Retinal pigment epithelial cell (primary cell): Measurements from ENCODE around the gene HS3ST5.
A peak's percentile ranks its signal among the peaks of the same experiment; 100 is the strongest.

ENCODE experiments used
- DNase-seq: peaks from one replicate; pipeline ENCODE4 v3.0.0-alpha.2; 2010; ENCODE audit warnings: low read depth
- H3K4me3 ChIP-seq: 2 replicates; pipeline ENCODE4 v1.5.1; 2011; ENCODE audit warnings: mild to moderate bottlenecking, low read length, control low read depth, moderate library complexity
- CTCF ChIP-seq: conservative IDR thresholded peaks from 2 replicates; pipeline ENCODE4 v1.5.1; 2011; ENCODE audit warnings: low read depth, low read length, control low read depth, inconsistent platforms

HS3ST5 gene, protein sequence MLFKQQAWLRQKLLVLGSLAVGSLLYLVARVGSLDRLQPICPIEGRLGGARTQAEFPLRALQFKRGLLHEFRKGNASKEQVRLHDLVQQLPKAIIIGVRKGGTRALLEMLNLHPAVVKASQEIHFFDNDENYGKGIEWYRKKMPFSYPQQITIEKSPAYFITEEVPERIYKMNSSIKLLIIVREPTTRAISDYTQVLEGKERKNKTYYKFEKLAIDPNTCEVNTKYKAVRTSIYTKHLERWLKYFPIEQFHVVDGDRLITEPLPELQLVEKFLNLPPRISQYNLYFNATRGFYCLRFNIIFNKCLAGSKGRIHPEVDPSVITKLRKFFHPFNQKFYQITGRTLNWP

GRCh38 chr6:114342826-114343781 is at the start of gene HS3ST5:
Gene HS3ST5, minus strand, starts transcription at chr6:114343023. Its CDS starts 280,178 bp downstream, at chr6:114062845.
- H3K4me3 ChIP-seq, result peak within 1 kb of the TSS; percentile 69
- TF ChIP-seq CTCF, result peak; percentile 60
- peak; percentile 4 for DNase-seq

GRCh38 chr6:114390176-114390575 is 47.4 kb upstream of the HS3ST5 start:
- no peak for DNase-seq
- no peak overlapping the region for H3K4me3 ChIP-seq
- no peak for TF ChIP-seq CTCF

GRCh38 chr6:114389111-114389510 is 46.3 kb upstream of the HS3ST5 start:
- no peak overlapping the region for H3K4me3 ChIP-seq
- TF ChIP-seq CTCF, result no peak
- DNase-seq, result no peak

- no peak for DNase-seq
- TF ChIP-seq CTCF, result no peak
- H3K4me3 ChIP-seq, result no peak overlapping the region
These were observed 39.6 kb upstream of the HS3ST5 start for GRCh38 chr6:114382406-114382805.

DNA sequence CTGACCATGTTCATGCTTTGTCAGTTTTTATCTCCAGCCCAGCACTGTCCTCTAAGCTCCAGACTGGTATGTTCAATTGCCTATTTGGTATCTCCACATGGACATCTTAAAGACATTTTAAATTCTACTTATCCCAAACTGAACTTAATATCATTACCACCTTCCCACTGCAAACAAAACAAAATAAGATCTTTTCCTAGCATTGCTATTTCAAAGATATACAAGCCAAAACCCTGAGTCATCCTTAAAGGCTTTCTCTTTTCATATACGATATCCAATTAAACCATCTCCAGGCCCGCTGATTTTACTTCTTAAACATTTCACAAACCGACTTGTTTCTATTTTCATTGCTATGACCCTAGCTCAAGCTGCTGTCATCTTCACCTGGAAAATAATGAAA is 35.1 kb upstream of the HS3ST5 start:
- DNase-seq, result no peak
- no peak for TF ChIP-seq CTCF
- no peak overlapping the region for H3K4me3 ChIP-seq

DNA sequence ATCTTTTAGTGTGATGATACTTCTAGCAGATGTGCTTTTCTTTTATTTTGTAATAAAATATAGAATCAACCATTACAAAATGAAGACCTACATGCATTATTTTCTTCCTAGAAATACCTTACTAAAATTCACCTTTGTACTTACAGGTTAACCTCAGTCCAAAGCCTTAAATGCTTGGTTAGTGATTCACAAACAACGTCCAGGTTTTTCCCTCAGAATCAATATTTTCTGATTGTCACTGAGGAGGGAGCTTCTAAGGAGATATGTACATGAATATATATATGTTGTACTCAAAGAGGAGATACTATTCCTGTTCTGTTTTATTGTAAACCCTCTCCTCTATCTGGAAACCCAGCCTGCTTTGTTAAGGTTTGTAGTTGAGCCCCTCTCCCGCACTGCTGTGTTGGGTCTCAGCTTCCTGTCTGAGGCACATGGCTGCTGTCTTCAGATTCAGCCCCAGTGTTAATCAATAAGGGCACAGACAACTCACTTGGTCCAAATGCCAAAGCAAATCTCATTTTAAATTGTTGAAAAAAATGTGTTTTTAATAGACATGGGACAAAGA is 33.9 kb upstream of the HS3ST5 start:
- DNase-seq, result no peak
- no peak for TF ChIP-seq CTCF
- no peak overlapping the region for H3K4me3 ChIP-seq
